Astrocyte (in vitro differentiated cells and primary cell): ENCODE results near the gene PRIM2. TPM values are rescaled to one million over a fixed set of nuclear protein-coding genes. Genes with fewer than 3 reads are reported as not detected.
"Not testable (repeated sequence)": the region's sequence is repeated elsewhere in the genome, so short reads cannot be mapped to it uniquely, and the experiment has no call there.

Experiments
- DNase-seq: peaks from one replicate; pipeline ENCODE4 v3.0.0-alpha.2; 2010; ENCODE audit warnings: low read depth
- FAIRE-seq: peaks from 2 replicates; lab custom pipeline; 2011; peaks lifted over from hg19 to GRCh38; lab: Jason Lieb, UNC
- H2AFZ ChIP-seq: 2 replicates; pipeline ENCODE4 v1.6.0; 2012; ENCODE audit warnings: low read depth, low read length, inconsistent platforms
- H3K27ac ChIP-seq: 2 replicates; pipeline ENCODE4 v1.5.1; 2011; ENCODE audit warnings: low read depth, low read length, inconsistent platforms
- H3K27me3 ChIP-seq: 2 replicates; pipeline ENCODE4 v1.6.0; 2011; ENCODE audit warnings: low read length, inconsistent platforms; ENCODE audit not compliant: insufficient read depth
- H3K36me3 ChIP-seq: 2 replicates; pipeline ENCODE4 v1.5.1; 2011; ENCODE audit warnings: low read length, inconsistent platforms; ENCODE audit not compliant: insufficient read depth
- H3K4me1 ChIP-seq: 2 replicates; pipeline ENCODE4 v1.5.1; 2011; ENCODE audit warnings: low read length, inconsistent platforms; ENCODE audit not compliant: insufficient read depth
- H3K4me2 ChIP-seq: 2 replicates; pipeline ENCODE4 v1.6.0; 2012; ENCODE audit warnings: low read length, inconsistent platforms
- H3K4me3 ChIP-seq: 2 replicates; pipeline ENCODE4 v1.5.1; 2011; ENCODE audit warnings: low read depth, mild to moderate bottlenecking, low read length, inconsistent platforms; ENCODE audit not compliant: insufficient read depth
- H3K79me2 ChIP-seq: 2 replicates; pipeline ENCODE4 v1.6.0; 2012; ENCODE audit warnings: mild to moderate bottlenecking, low read length, inconsistent platforms; ENCODE audit not compliant: insufficient read depth
- H3K9ac ChIP-seq: 2 replicates; pipeline ENCODE4 v1.6.0; 2012; ENCODE audit warnings: mild to moderate bottlenecking, low read length, inconsistent platforms
- H3K9me3 ChIP-seq: 2 replicates; pipeline ENCODE4 v1.5.1; 2012; ENCODE audit warnings: low read depth, mild to moderate bottlenecking, low read length, inconsistent platforms; ENCODE audit not compliant: insufficient read depth
- H4K20me1 ChIP-seq: 2 replicates; pipeline ENCODE4 v1.6.0; 2012; ENCODE audit warnings: low read length, inconsistent platforms; ENCODE audit not compliant: insufficient read depth
- H3K27ac Mint-ChIP-seq: one replicate; pipeline ENCODE4 v1.8.0; 2021; ENCODE audit warnings: mild to moderate bottlenecking, mixed read lengths; ENCODE audit not compliant: unreplicated experiment
- H3K27me3 Mint-ChIP-seq: one replicate; pipeline ENCODE4 v1.8.0; 2021; ENCODE audit warnings: low read depth, mixed read lengths; ENCODE audit not compliant: unreplicated experiment
- H3K36me3 Mint-ChIP-seq: one replicate; pipeline ENCODE4 v1.8.0; 2021; ENCODE audit warnings: low read depth, mixed read lengths; ENCODE audit not compliant: unreplicated experiment
- H3K4me1 Mint-ChIP-seq: one replicate; pipeline ENCODE4 v1.8.0; 2021; ENCODE audit warnings: low read depth, mixed read lengths; ENCODE audit not compliant: unreplicated experiment
- H3K4me3 Mint-ChIP-seq: one replicate; pipeline ENCODE4 v1.8.0; 2021; ENCODE audit warnings: mild to moderate bottlenecking, moderate library complexity, mixed read lengths; ENCODE audit not compliant: unreplicated experiment
- H3K9me3 Mint-ChIP-seq: one replicate; pipeline ENCODE4 v1.8.0; 2021; ENCODE audit warnings: mild to moderate bottlenecking, mixed read lengths; ENCODE audit not compliant: unreplicated experiment
- CTCF ChIP-seq: IDR thresholded peaks from 2 replicates; pipeline ENCODE4 v1.5.1; 2011; ENCODE audit warnings: low read depth, mild to moderate bottlenecking, inconsistent platforms, low read length, moderate library complexity; ENCODE audit not compliant: insufficient read depth
- EZH2 ChIP-seq: IDR thresholded peaks from 2 replicates; pipeline ENCODE4 v1.6.1; 2012; ENCODE audit warnings: mild to moderate bottlenecking, low read length, inconsistent platforms; ENCODE audit not compliant: insufficient read depth
- total RNA-seq: library from RNA; stranded (reverse); gene quantifications from 2 replicates; pipeline ENCODE4 v1.2.1, GENCODE V29; 2021

PRIM2 gene
- total RNA-seq, 1 donor from 2014 or later, result 11.9 TPM

- not testable (repeated sequence) for H3K27me3 Mint-ChIP-seq, H3K27ac Mint-ChIP-seq, H3K4me2 ChIP-seq
These were observed 24.0 kb upstream of the PRIM2 start for GRCh38 chr6:57293472-57293871.

GRCh38 chr6:57294862-57295445 is 22.5 kb upstream of the PRIM2 start:
- no peaks in the 10 kb centered on the region for H3K4me1 Mint-ChIP-seq
- no peak for DNase-seq

More at GRCh38 chr6:57293472-57293871, 24.0 kb upstream of the PRIM2 start:
- DNase-seq, H3K9me3 Mint-ChIP-seq, H3K27ac ChIP-seq, H3K79me2 ChIP-seq, H3K4me1 Mint-ChIP-seq, FAIRE-seq, H3K9ac ChIP-seq, H3K36me3 ChIP-seq, H2AFZ ChIP-seq, H3K27me3 ChIP-seq, H3K9me3 ChIP-seq, H3K36me3 Mint-ChIP-seq, H3K4me3 Mint-ChIP-seq, H3K4me3 ChIP-seq, H4K20me1 ChIP-seq, H3K4me1 ChIP-seq: not testable (repeated sequence)

GRCh38 chr6:57297505-57297904 is 19.9 kb upstream of the PRIM2 start:
- no peak for FAIRE-seq
- H3K27ac ChIP-seq, result no peak overlapping the region
- Mint-ChIP-seq H3K27me3 (no peaks in the 10 kb centered on the region), H3K9me3 (no peaks in the 10 kb centered on the region), H3K27ac (no peak overlapping the region), H3K4me3 (no peak overlapping the region), H3K4me1 (no peaks in the 10 kb centered on the region), H3K36me3 (no peaks in the 10 kb centered on the region)
- H2AFZ ChIP-seq, result no peak overlapping the region
- H3K4me1 ChIP-seq, result no peaks in the 10 kb centered on the region
- H3K36me3 ChIP-seq, result no peaks in the 10 kb centered on the region
- H3K9ac ChIP-seq, result no peak overlapping the region
- DNase-seq, result no peak
- no peaks in the 10 kb centered on the region for H3K9me3 ChIP-seq
- no peaks in the 10 kb centered on the region for H3K79me2 ChIP-seq
- no peak overlapping the region for H3K4me3 ChIP-seq
- TF ChIP-seq EZH2, result no peak
- no peak for TF ChIP-seq CTCF
- H3K27me3 ChIP-seq, result no peaks in the 10 kb centered on the region
- H4K20me1 ChIP-seq, result no peaks in the 10 kb centered on the region
- no peak overlapping the region for H3K4me2 ChIP-seq

More at GRCh38 chr6:57294862-57295445, 22.5 kb upstream of the PRIM2 start:
- Mint-ChIP-seq H3K27me3 (peaks cover 2% of the 10 kb centered on the region), H3K27ac (no peak overlapping the region), H3K9me3 (peaks cover 4% of the 10 kb centered on the region), H3K4me3 (no peak overlapping the region), H3K36me3 (no peaks in the 10 kb centered on the region)
- Histone ChIP-seq H3K79me2 (no peaks in the 10 kb centered on the region), H3K4me2 (no peak overlapping the region), H2AFZ (no peak overlapping the region), H3K9me3 (no peaks in the 10 kb centered on the region), H3K27ac (no peak overlapping the region), H3K4me1 (no peaks in the 10 kb centered on the region), H3K4me3 (no peak overlapping the region), H4K20me1 (no peaks in the 10 kb centered on the region), H3K9ac (no peak overlapping the region), H3K27me3 (no peaks in the 10 kb centered on the region), H3K36me3 (no peaks in the 10 kb centered on the region)
- FAIRE-seq, result no peak
- no peak for TF ChIP-seq EZH2
- TF ChIP-seq CTCF, result no peak
